GM10847 (cell line): ENCODE results near the gene ZFP82.

Source experiments
- POLR2A ChIP-seq: IDR thresholded peaks from 2 replicates; pipeline ENCODE4 v1.6.1; 2011; ENCODE audit not compliant: insufficient read length; ENCODE audit errors: extremely low read depth

Gene ZFP82

DNA sequence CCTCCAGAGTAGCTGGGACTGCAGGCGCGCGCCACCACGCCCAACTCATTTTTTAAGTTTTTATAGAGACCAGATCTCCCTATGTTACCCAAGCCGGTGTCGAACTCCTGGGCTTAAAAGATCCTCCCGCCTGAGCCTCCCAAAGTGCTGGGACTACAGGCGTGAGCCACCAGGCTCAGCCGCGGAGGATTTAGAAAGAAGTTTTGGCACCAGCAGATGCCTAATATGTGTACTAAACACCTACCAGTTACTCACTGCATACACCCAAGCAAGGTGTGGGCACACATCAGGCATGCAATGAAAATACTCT is 39.0 kb downstream of the ZFP82 start:
- no peak for TF ChIP-seq POLR2A

- TF ChIP-seq POLR2A: no peak
Observed at GRCh38 chr19:36378625-36379509, 39.6 kb downstream of the ZFP82 start, which contains the start of gene ZFP14. Gene ZFP14, minus strand, starts transcription at chr19:36379201. Its CDS starts 11,309 bp downstream, at chr19:36367892.

GRCh38 chr19:36377541-36378178 is 40.8 kb downstream of the ZFP82 start:
- TF ChIP-seq POLR2A: no peak

DNA sequence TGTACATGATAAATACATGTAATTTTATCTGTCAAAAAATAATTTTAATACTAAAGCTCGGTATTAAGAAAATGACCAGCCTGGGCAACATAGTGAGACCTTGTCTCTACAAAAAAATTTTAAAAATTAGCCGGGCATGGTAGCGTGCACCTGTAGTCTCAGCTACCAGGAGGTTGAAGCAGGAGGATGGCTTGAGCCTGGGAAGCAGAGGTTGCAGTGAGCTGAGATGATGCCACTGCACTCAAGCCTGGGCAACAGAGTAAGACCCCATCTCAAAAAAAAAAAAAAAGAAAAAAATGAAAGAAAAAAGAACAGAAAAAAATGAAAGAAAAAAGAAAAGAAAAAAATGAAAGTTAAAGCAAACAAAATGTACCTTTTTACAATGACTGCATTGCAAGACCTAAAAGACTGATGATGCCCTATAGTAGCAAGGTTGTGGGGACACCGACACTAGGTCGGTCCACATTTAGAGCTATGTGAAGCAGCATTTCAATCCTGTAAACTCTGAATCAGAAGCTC is 44.7 kb downstream of the ZFP82 start:
- TF ChIP-seq POLR2A: no peak

GRCh38 chr19:36371886-36372285 is 46.6 kb downstream of the ZFP82 start:
- TF ChIP-seq POLR2A: no peak

DNA sequence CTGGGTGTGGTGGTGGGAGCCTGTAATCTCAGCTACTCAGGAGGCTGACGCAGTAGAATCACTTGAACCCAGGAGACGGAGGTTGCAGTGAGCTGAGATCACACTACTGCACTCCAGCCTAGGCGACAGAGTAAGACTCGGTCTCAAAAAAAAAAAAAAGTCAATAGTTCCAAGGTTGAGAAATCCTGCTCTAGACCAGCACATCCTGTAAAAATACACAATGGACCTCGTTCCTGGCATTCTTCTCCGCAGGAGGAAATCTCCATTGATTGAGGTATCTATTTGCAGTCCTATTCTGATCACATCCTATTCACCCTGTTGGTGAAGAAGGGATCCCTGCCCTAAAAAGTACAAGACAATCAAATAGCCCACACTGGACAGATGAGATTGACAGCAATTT is 54.6 kb downstream of the ZFP82 start:
- no peak for TF ChIP-seq POLR2A
